Prostate gland (tissue), 2 donors: Measurements from ENCODE around the gene GOLM1. TPM values are rescaled to one million over a fixed set of nuclear protein-coding genes. Genes with fewer than 3 reads are reported as not detected.
A peak's percentile ranks its signal among the peaks of the same experiment; 100 is the strongest.

ENCODE experiments used
- DNase-seq: peaks from one replicate; pipeline ENCODE4 v3.0.0-alpha.2; 2019; ENCODE audit warnings: low spot score
- H3K27ac ChIP-seq, 2 donors: fragments of 200-600 bp; sonication (generic); 2 replicates each; pipeline ENCODE4 v1.5.1; 2017 to 2019
- H3K27me3 ChIP-seq: fragments of 200-600 bp; sonication (generic); replicated peaks from 2 replicates; pipeline ENCODE4 v1.5.1; 2019; ENCODE audit not compliant: insufficient read depth
- H3K36me3 ChIP-seq, 2 donors: fragments of 200-600 bp; sonication (generic); 1 replicate in 1 of 2; 2 replicates in 1 of 2; pipeline versions ENCODE4 v1.5.1 to v1.8.1; 2017 to 2019
- H3K4me1 ChIP-seq: fragments of 200-600 bp; sonication (generic); replicated peaks from 2 replicates; pipeline ENCODE4 v1.5.1; 2019
- H3K4me3 ChIP-seq, 2 donors: fragments of 200-600 bp; sonication (generic); 2 replicates each; pipeline ENCODE4 v1.5.1; 2017 to 2019
- H3K9me3 ChIP-seq: fragments of 200-600 bp; sonication (generic); 2 replicates; pipeline ENCODE4 v1.5.1; 2017
- POLR2A ChIP-seq: fragments of 450-650 bp; IDR thresholded peaks from one replicate; pipeline ENCODE4 v1.6.1; 2016; ENCODE audit warnings: antibody characterized with exemption, mild to moderate bottlenecking
- POLR2AphosphoS5 ChIP-seq: sonication (generic); formaldehyde crosslinking; IDR thresholded peaks from one replicate; pipeline ENCODE4 v1.6.1; 2017; ENCODE audit warnings: antibody characterized with exemption
- WGBS: methylation state at CpG from one replicate; pipeline ENCODE4 v1.1.5; 2018; 5-methylcytosine and 5-hydroxymethylcytosine counted together
- intact Hi-C: fragments of 100-400 bp; cut with DNase I; formaldehyde crosslinking; loops from one replicate; pipeline ENCODE4 v1.14.2; 2022
- small RNA-seq, 2 donors: library from RNA; depleted of rRNA; stranded (forward); fragments of <200 nt; gene quantifications; one replicate each; pipeline ENCODE3, GENCODE V24; 2016
- total RNA-seq, 2 donors: library from RNA; depleted of rRNA; stranded (reverse); fragments of >200 nt; gene quantifications; one replicate each; pipeline ENCODE4 v1.1.0, GENCODE V29; 2016
- TF ChIP-seq, protein P1 (sequence below), 4 experiments: fragments of 200-600 bp in 2 of 4; fragments of 450-650 bp in 2 of 4; sonication (generic) in 2 of 4; IDR thresholded peaks; 1 replicate in 3 of 4; 2 replicates in 1 of 4; pipeline ENCODE4 v1.5.1; 2016 to 2019; ENCODE audit warnings: antibody characterized with exemption in 4 of 4, mild to moderate bottlenecking in 2 of 4, moderate library complexity in 2 of 4

The GOLM1 gene
- total RNA-seq, 2 donors from 2014 or later, result 53.4 to 162 TPM

DNA sequence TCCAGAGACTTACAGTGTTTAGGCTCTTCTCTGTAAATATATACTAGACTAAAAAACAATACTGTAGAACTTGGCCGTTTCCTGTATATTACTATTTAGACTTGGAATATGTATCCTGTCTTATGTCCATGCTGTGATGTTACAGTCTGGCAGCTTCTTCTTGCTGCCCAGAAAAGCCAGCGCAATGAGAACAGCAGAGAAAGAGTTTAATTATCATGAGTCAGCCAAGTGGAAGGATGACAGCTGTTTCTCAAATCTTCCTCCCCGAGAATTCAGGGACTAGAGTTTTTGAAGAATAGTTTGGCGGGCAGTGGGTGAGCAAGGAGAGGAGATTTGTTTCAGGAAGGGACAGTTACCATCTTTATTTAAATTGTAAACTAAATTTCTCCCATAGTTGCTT is 120.9 kb downstream of the GOLM1 start:
- TF ChIP-seq POLR2AphosphoS5 (no peak), POLR2A (no peak)
- TF ChIP-seq, protein P1, sequence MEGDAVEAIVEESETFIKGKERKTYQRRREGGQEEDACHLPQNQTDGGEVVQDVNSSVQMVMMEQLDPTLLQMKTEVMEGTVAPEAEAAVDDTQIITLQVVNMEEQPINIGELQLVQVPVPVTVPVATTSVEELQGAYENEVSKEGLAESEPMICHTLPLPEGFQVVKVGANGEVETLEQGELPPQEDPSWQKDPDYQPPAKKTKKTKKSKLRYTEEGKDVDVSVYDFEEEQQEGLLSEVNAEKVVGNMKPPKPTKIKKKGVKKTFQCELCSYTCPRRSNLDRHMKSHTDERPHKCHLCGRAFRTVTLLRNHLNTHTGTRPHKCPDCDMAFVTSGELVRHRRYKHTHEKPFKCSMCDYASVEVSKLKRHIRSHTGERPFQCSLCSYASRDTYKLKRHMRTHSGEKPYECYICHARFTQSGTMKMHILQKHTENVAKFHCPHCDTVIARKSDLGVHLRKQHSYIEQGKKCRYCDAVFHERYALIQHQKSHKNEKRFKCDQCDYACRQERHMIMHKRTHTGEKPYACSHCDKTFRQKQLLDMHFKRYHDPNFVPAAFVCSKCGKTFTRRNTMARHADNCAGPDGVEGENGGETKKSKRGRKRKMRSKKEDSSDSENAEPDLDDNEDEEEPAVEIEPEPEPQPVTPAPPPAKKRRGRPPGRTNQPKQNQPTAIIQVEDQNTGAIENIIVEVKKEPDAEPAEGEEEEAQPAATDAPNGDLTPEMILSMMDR (IDR thresholded peaks at IDR 0.05), result no peak
- Histone ChIP-seq H3K27me3 (no peaks in the 10 kb centered on the region), H3K27ac (peak overlapping the region in 1 of 2 donors; percentile 52), H3K4me1 (no peaks in the 10 kb centered on the region), H3K36me3 (no peaks in the 10 kb centered on the region), H3K4me3 (no peak overlapping the region), H3K9me3 (no peaks in the 10 kb centered on the region)
- 85% methylated on average over 4 of the region's 4 CpGs for WGBS
- intact Hi-C loops, result no loop called here
- DNase-seq, result no peak

Small RNAs within 50 kb of the gene (small RNA-seq; reads per million reads assigned to genes)
- 0 reads per million in 2 donors for gene AL161447.1

Other genes starting within 250 kb of the GOLM1 start
- 10 to 100 TPM; 16.7 to 26.2 TPM for gene NAA35, start 158.4 kb downstream of the GOLM1 start, total RNA-seq
- 1 to 10 TPM in 1 of 2 donors, not detected in 1; 1.6 TPM for gene C9orf153, start 160.1 kb upstream of the GOLM1 start, total RNA-seq
- 10 to 100 TPM; 39.4 to 51.9 TPM for gene ISCA1, start 183.0 kb upstream of the GOLM1 start, total RNA-seq